Neuron (in vitro differentiated cells): Measurements from ENCODE around the gene PRKCH.

ENCODE experiments used
- H2AFZ ChIP-seq: one replicate; pipeline ENCODE4 v1.6.1; 2013; ENCODE audit warnings: low read depth, mild to moderate bottlenecking, inconsistent platforms, low read length, moderate library complexity
- H3K27me3 ChIP-seq: one replicate; pipeline ENCODE4 v1.6.1; 2013; ENCODE audit warnings: low read length; ENCODE audit not compliant: insufficient read depth
- H3K36me3 ChIP-seq: one replicate; pipeline ENCODE4 v1.6.1; 2013; ENCODE audit warnings: low read length; ENCODE audit not compliant: insufficient read depth
- H3K4me1 ChIP-seq: one replicate; pipeline ENCODE4 v1.6.1; 2013; ENCODE audit warnings: low read length; ENCODE audit not compliant: insufficient read depth
- H3K4me3 ChIP-seq: 2 replicates; pipeline ENCODE4 v1.5.1; 2013; ENCODE audit warnings: mild to moderate bottlenecking, low read length, moderate library complexity
- H3K9me3 ChIP-seq: one replicate; pipeline ENCODE4 v1.6.1; 2013; ENCODE audit warnings: low read length

PRKCH gene

DNA sequence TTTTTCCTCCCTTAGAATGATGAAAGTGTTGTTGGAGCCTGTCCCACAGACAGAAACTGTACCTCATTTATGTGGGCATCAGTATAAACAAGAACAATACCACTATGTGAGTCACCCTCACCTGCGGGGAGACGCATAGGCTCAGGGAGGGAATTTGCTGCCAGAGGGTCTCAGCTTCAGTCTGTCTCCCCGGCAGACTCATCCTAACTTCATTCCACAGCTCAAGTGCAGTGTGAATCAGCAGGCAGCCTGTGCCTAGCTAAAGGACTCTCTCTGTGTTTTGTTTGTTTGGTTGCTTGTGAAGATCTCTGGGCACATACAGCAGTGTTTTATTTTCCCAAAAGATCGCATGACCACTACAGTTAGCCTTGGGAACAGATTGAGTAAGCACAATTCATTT, 98.9 kb downstream of the PRKCH start:
- Histone ChIP-seq H3K27me3 (no peaks in the 10 kb centered on the region), H2AFZ (no peak overlapping the region), H3K4me3 (no peak overlapping the region), H3K9me3 (no peaks in the 10 kb centered on the region), H3K4me1 (no peaks in the 10 kb centered on the region), H3K36me3 (no peaks in the 10 kb centered on the region)

DNA sequence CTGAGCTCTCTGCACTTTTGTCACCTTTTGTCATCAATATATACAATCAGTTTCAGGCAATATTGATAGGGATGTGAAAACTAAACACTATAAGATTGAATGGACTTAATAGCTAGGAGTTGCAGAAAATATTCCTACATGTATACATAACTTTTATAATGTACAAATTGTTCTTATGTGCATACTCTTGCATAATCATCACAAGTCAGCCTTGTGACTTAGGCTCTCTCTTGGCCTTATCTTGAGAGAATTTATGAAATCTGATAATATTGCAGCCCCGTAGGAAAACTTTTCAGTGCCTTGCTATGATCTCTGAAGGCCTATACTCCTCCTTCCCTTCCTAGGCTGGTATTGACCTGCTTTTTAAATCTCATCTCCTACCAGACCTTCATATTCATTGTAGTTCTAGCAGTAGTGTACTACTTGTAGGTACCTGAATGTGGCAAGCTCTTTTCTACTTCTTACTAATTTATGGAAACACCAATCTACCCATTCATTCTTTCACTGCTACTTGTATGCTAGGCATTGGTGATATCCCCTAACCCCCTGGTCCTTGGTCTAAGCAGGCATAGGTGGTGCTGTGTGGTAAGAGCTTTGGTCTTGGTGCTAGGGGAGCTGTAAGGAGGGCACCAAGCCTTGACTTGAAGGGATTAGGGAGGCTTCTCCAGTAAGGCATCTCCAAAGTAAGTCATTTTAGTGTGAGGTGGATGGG, 100.0 kb downstream of the PRKCH start:
- no peaks in the 10 kb centered on the region for H3K36me3 ChIP-seq
- no peaks in the 10 kb centered on the region for H3K9me3 ChIP-seq
- no peaks in the 10 kb centered on the region for H3K27me3 ChIP-seq
- no peak overlapping the region for H3K4me3 ChIP-seq
- no peaks in the 10 kb centered on the region for H3K4me1 ChIP-seq
- no peak overlapping the region for H2AFZ ChIP-seq

DNA sequence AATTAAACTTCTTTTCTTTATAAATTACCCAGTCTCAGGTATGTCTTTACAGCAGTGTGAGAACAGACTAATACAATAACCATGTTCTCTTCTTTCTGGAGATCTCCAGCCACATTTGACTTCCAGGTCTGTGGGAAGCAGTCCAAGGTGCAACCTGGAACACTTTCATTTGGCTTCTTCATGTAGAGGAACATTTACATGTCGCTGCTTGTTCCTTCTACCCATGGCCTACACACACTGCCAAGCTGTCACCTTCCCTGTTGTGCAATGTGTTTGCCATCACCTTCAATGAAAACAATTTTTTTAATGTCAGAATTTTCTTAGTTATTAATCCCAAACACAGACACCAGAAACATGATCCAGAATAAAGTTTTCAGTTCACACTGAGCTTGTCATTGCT, 104.7 kb downstream of the PRKCH start:
- Histone ChIP-seq H3K36me3 (no peaks in the 10 kb centered on the region), H3K4me1 (no peaks in the 10 kb centered on the region), H3K9me3 (no peaks in the 10 kb centered on the region), H3K4me3 (no peak overlapping the region), H3K27me3 (no peaks in the 10 kb centered on the region), H2AFZ (no peak overlapping the region)

DNA sequence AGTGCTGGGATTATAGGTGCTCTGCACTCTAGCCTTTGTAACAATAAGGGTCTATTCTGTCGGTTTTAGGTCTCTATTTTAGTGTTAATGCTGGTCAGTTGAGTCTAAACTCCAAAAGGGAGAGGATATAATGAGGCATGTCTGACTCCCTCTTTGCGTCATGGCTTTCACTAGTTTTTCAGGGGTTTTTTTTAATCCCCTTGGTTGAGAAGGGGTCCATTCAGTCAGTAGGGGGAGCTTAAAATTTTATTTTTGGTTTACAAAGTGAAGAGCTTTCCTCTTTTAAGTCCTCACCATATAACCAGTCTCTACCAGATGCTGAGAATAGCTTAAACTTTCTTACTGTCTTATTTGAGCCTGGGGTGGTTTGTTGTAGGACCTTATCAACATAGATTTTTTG, 106.9 kb downstream of the PRKCH start:
- Histone ChIP-seq H3K9me3 (no peaks in the 10 kb centered on the region), H3K27me3 (no peaks in the 10 kb centered on the region), H2AFZ (no peak overlapping the region), H3K4me3 (no peak overlapping the region), H3K36me3 (no peaks in the 10 kb centered on the region), H3K4me1 (no peaks in the 10 kb centered on the region)

DNA sequence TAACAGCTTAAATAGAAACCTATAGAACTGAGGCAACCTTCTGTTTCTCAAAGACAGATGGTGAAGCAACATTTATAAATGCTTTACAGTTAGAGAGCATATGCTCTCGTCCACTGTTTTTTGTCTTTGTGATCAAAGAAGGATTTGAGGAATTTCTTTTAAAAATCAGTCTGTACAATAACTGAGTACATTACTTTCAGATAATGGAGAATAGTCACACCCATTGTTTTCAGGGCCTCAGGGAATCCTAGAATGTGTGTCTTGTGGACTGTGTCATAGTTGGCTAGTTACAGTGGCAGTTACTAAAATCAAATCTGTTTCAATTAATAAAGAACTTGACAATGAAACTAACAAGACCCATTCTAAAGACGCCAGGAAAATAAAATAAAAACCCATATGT, 107.9 kb downstream of the PRKCH start:
- no peaks in the 10 kb centered on the region for H3K36me3 ChIP-seq
- H3K4me3 ChIP-seq: no peak overlapping the region
- no peak overlapping the region for H2AFZ ChIP-seq
- H3K27me3 ChIP-seq: no peaks in the 10 kb centered on the region
- no peaks in the 10 kb centered on the region for H3K9me3 ChIP-seq
- H3K4me1 ChIP-seq: no peaks in the 10 kb centered on the region

DNA sequence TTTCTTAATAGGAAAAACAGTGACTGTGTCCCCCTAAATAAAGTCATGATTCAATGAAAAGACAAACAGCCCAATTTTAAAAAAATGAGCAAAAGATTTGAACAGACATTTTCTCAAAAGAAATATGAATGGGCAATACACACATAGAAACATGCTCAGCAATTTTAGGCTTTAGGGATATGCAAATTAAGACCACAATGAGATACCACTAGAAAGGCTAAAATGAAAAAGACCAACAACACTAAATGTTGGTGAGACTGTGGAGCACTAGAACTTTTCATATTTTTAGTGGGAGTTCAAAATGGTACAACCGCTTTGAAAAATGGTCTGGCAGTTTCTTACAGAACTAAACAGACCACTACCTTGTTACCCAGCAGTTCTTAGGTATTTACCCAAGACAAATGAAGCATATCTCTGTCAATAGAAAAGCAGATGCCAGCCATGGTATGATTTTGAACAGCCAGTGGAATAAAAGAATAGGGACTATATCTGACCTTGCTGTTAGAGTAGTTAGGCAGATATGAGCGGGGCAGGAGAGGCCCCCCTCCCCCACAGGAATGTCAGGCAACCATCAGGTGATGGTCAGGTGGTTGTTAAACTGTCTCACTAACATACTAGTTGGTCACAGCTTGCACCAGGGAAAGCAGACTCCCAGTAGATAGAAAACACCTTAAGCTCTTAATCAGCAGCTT, 108.8 kb downstream of the PRKCH start:
- Histone ChIP-seq H3K27me3 (no peaks in the 10 kb centered on the region), H3K4me1 (no peaks in the 10 kb centered on the region), H3K4me3 (no peak overlapping the region), H2AFZ (no peak overlapping the region), H3K9me3 (no peaks in the 10 kb centered on the region), H3K36me3 (no peaks in the 10 kb centered on the region)

DNA sequence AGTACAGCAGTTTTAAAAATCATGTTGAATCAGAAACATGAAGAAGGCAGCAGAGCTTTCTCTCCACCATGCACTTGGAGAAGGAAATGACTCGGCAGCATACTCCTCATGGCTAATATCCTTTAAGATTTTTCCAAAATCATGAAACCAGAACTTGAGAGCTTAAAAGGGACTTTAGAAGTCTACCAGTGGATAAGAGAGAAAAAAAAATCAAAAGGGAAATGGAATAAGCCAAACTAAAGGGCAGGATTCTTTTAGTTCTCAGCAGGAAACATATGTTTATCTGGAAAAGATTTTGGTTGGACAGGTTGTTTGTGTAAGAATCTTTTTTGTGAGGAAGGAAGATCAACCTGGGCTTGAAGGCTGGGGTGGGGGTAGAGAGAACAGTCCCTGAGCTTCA, 111.8 kb downstream of the PRKCH start:
- no peaks in the 10 kb centered on the region for H3K4me1 ChIP-seq
- H3K9me3 ChIP-seq: no peaks in the 10 kb centered on the region
- no peaks in the 10 kb centered on the region for H3K27me3 ChIP-seq
- no peaks in the 10 kb centered on the region for H3K36me3 ChIP-seq
- no peak overlapping the region for H2AFZ ChIP-seq
- no peak overlapping the region for H3K4me3 ChIP-seq

DNA sequence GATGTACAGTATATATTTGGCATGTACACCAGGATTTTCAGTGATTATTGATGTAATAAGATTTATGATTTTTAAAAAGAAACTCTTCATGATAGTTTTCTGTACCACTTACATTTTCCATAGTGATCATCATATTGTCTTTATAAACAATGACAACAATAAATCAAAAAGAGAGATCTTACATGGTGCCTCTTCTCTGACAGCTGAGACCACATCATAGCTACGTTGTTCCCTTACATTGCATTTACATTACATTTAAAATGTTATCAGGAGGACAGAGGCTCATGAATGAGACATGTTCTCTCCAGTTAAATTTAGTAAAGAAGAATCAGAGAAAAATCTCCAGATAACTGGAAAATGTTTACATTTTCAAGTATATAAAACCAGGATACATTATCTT, 112.4 kb downstream of the PRKCH start:
- no peaks in the 10 kb centered on the region for H3K27me3 ChIP-seq
- H3K4me1 ChIP-seq: no peaks in the 10 kb centered on the region
- no peaks in the 10 kb centered on the region for H3K9me3 ChIP-seq
- no peaks in the 10 kb centered on the region for H3K36me3 ChIP-seq
- no peak overlapping the region for H3K4me3 ChIP-seq
- H2AFZ ChIP-seq: no peak overlapping the region

DNA sequence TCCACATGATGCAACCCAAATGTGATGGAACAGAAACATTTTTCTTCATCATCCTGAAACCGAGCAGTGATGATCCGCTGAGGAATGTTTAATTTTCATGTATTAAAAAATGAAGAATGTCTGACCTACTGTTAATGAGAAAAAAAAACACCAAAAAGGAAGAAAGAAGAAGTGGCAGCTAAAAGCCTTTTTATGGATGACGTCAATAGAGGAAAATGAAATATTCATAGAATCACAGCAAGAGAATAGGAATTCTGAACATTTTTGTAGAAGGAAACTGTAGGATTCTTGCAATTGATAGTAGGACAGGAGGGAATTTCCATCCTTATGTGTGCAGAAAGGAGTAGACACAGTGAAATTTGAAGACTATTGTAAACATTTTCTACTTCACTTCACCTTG, 112.9 kb downstream of the PRKCH start:
- Histone ChIP-seq H3K4me3 (no peak overlapping the region), H2AFZ (no peak overlapping the region), H3K4me1 (no peaks in the 10 kb centered on the region), H3K27me3 (no peaks in the 10 kb centered on the region), H3K9me3 (no peaks in the 10 kb centered on the region), H3K36me3 (no peaks in the 10 kb centered on the region)

DNA sequence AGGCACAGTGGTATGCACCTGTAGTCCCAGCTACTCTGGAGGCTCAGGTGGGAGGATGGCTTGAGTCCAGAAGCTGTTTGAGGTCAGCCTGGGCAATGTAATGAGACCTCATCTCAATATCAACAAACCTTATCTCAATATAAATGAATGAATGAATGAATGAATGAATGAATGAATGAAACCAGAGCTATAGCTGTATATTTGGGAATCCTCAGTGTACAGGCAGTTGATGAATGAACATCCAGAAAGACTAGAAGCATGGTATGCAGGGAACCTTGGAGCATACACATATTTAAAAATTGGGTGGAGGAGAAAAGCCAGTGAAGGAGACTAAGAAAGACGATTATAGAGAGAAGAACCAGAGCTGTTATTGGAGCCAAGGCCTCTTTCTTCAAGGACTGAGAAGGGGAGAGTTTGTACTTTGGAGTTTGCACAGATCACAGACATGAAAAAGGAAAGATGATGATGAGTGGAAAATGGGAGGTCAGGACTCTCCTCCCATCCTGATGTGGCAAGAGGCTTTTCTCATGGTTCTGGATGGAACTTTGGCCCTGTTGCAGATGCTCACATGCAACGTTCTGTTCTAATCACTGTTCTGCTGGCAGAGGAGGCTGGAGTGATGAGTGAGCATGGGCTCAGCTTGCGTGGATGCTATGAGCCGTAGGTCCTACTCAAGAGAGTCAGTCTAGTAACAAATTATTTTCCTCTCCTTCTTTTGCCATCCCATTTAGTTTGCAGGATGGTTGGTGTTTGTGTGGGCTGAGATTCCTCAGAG, 114.4 kb downstream of the PRKCH start:
- no peaks in the 10 kb centered on the region for H3K4me1 ChIP-seq
- no peaks in the 10 kb centered on the region for H3K9me3 ChIP-seq
- no peaks in the 10 kb centered on the region for H3K27me3 ChIP-seq
- H2AFZ ChIP-seq: no peak overlapping the region
- no peak overlapping the region for H3K4me3 ChIP-seq
- H3K36me3 ChIP-seq: no peaks in the 10 kb centered on the region

DNA sequence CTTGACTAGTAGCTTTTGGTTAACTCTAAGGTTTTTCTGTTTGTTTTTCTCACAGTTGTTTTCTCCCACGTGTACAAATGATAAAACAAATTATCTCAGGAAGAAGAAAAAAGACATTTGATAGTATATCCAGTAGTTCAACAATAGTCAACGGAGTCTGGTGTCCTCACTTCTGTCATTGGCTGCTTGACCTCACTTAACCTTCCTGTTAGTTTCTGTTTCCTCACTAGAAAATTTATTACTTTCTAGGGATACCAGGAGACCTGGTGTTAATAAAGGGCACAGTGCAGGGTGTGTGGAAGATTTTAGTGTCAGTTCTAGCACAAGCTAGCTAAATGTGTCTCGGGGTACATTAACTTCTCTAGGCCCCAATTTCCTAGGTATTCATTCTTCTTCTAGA, 116.0 kb downstream of the PRKCH start:
- no peaks in the 10 kb centered on the region for H3K9me3 ChIP-seq
- no peak overlapping the region for H3K4me3 ChIP-seq

DNA sequence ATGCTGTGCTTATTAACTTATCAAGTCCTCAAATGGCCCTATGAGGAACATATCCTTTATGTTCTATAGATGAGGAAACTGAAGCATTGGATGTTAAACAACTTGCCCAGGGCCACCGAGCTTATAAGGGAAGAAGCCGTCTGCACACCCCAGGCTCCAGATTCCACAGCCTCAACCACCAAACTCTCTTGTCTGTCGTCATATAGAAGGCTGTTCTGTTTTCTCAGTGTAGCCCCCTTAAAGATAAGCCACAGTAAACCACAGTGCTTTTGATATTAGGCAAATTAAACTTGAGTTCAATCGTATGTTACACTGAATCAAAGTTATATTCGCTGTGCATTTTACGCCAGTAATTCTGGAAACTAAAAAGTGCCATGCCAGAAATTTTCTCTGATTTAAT, 116.7 kb downstream of the PRKCH start:
- Histone ChIP-seq H3K4me3 (no peak overlapping the region), H3K9me3 (no peaks in the 10 kb centered on the region), H3K36me3 (no peaks in the 10 kb centered on the region), H3K4me1 (no peaks in the 10 kb centered on the region), H2AFZ (no peak overlapping the region), H3K27me3 (no peaks in the 10 kb centered on the region)

More for the DNA sequence above, 116.0 kb downstream of the PRKCH start:
- Histone ChIP-seq H3K36me3 (no peaks in the 10 kb centered on the region), H3K4me1 (no peaks in the 10 kb centered on the region), H2AFZ (no peak overlapping the region), H3K27me3 (no peaks in the 10 kb centered on the region)

DNA sequence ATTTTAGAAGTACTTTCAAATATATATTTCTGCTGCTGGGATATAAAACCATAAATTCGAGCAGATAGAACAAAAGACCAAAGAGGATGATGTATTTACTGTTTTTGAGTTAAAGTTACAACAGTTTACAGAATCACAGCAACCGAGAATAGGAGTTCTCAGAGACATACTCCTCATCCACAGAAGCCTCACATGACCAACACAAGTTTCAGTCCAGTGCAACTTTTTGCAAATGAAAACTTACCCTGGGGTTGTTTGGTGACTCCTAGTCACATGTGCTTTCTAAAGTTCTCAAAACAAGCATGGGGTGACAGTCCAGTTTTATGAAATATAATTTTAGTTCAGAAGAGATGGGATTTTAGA, 117.1 kb downstream of the PRKCH start:
- Histone ChIP-seq H2AFZ (no peak overlapping the region), H3K4me1 (no peaks in the 10 kb centered on the region), H3K27me3 (no peaks in the 10 kb centered on the region), H3K36me3 (no peaks in the 10 kb centered on the region), H3K9me3 (no peaks in the 10 kb centered on the region), H3K4me3 (no peak overlapping the region)
